GM19025 (cell line): Measurements from ENCODE around the gene BLZF1.
"Not testable (repeated sequence)": the region's sequence is repeated elsewhere in the genome, so short reads cannot be mapped to it uniquely, and the experiment has no call there.

Experiments used
- ATAC-seq: cut with Tn5 transposase; IDR thresholded peaks from one replicate; pipeline ENCODE4 v1.9.1; 2021; ENCODE audit warnings: mild to moderate bottlenecking, low read depth, moderate library complexity; ENCODE audit not compliant: unreplicated experiment

The BLZF1 gene

DNA sequence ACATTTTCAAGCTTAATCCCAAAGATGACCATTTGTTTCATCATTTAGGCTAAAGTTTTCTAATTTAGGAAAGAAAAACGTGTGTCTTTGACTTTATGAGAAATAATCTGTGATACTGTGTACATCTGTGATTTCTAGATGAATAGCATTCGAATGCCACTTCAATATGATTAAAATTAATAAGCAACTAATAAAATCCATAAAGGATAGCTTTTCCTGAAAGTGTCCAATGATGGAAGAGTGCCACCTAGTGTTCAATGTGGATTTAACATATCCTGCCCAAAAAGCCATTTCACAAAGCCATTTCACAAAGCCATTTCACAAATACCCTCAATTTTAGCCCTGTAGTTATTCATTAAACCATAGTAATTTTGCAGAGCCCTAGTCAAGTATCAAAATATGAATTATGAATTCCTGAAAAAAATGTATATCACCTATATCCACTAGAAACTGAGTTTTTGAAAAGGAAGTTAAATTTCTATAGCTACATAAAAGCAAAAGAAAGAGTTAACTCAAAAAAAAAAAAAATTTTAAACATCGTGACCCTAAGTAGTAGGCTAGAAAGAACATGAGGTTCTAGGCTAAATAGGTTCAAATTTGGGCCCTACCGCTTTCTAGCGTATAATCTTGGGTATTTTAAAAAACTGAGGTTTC lies 19.5 kb upstream of the BLZF1 start:
- no peak for ATAC-seq

DNA sequence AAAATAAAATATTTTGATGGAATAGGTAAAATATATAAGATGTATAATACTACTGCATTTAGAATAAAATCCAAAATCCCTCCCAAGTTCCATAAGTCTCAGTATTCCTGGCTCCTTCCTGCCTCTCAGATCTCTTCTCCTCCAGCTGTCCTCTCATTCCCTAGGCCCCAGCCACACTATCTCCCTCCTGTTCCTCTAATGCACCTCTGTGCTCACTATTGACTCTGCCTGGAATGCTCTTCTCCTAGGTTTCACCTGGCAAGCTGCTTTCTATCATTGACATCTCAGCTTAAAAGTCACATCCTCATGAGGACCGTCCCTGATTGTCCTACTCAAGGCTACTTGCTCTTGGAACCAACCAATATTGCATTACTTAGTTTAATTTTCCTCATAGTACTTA lies 7.6 kb upstream of the BLZF1 start:
- ATAC-seq: no peak

GRCh38 chr1:169361281-169361680 lies 6.7 kb upstream of the BLZF1 start:
- ATAC-seq: no peak

DNA sequence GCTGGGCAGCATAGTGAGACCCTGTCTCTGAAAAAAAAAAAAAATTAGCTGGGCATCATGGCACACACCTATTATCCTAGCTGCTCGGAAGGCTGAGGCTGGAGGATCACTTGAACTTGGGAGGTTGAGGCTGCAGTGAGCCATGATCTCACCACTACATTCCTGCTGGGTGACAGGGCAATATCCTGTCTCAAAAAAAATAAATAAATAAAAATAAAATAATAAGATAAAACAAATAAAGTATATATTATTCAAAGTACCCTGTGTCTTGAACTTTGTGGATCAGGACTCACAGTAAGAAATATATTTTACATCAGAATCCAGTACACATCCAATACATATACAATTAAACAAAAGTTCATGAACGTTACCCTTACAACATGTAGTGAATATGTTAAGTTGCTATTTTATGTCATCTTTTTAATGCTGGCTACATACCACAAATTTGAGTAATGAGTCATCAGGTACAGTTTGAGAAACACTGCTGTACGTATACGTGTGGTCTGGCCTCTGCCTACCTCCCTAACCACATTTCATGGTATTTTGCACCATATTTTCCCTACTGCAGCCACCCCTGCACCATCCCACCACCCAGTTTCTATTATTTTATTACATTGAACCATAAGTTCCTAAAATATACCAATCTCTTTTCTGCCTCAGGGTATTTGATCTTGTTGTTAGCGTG lies 4.8 kb upstream of the BLZF1 start:
- ATAC-seq: no peak

DNA sequence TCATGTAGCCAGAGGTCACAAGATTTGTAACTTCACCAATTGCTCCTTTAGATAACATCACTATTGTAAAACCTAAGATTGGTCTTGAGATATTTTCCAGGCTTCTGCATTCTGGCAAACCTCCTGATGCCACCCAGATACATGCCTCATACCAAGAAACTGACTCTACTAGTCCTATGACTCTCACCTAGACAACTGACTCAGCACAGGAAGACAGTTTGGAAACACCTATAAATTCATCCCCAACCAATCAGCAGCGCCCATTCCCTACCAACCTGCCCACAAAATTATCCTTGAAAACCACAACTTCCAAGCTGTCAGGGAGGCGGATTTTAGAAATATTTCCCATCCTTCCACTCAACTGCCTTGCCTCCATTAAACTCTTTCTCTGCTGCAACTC lies 3.0 kb upstream of the BLZF1 start:
- no peak for ATAC-seq

GRCh38 chr1:169367096-169367685 lies 804 bp upstream of the BLZF1 start:
- ATAC-seq: no peak

- ATAC-seq: no peak
Measured at GRCh38 chr1:169368406-169368769, 393 bp downstream of the BLZF1 start.

GRCh38 chr1:169371404-169371803 lies 3.4 kb downstream of the BLZF1 start:
- no peak for ATAC-seq

- ATAC-seq: no peak
Measured at GRCh38 chr1:169381162-169381561, 13.2 kb downstream of the BLZF1 start.

DNA sequence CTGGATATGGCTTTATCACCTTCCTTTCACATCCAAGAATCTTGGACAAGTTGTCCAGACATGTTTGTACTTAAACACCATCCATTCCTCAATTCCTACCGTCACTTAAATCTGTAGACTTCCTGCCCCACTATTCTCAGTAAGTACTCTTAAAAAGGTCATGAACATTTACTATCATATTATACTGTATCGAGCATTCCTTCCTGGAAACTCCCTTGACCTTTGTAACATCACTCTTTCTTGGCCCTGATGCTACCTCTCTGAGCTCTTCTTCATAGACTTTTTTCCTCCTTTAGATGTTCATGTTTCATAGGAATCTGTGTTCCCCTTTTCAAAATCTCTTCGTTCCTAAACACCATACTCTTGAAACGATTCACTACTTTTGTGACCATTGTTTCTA lies 15.5 kb downstream of the BLZF1 start:
- no peak for ATAC-seq

GRCh38 chr1:169387399-169387798 lies 19.4 kb downstream of the BLZF1 start:
- ATAC-seq: no peak

DNA sequence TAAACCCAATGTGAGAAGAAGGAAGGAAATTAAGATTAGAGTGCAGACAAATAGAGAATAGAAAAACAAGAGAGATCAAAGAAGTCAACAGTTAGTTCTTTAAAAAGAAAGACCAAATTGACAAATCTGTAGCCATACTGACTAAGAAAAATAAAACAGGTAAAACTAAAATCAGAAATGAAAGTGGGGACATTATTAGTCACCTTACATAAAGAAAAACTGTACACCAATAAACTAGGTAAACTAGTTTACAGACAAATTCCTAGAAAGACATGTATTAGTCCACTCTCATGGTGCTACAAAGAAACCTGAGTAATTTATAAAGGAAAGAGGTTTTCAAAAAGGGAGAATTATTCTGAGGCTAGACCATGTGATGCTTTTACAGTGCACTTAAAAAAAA lies 22.3 kb downstream of the BLZF1 start:
- ATAC-seq: peak; percentile 71

DNA sequence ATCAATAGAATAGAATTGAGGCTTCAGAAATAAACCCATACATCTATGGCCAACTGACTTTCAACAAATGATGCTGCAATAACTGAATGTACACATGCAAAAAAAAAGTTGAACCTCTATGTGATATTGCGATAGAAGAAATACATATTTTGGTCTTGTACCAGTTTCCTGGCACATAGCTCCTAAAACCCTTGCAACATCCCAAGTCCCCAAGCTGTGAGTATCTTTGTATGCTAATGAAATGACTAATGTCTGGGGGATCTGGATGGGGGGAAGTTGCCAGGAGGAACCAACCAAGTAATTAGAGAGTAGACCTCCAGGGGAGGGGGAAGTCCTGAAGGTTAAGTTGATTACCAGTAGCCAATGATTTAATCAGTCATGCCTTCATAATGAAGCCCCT lies 24.4 kb downstream of the BLZF1 start:
- no peak for ATAC-seq

- no peak for ATAC-seq
Measured at GRCh38 chr1:169395955-169396354, 28.0 kb downstream of the BLZF1 start.

DNA sequence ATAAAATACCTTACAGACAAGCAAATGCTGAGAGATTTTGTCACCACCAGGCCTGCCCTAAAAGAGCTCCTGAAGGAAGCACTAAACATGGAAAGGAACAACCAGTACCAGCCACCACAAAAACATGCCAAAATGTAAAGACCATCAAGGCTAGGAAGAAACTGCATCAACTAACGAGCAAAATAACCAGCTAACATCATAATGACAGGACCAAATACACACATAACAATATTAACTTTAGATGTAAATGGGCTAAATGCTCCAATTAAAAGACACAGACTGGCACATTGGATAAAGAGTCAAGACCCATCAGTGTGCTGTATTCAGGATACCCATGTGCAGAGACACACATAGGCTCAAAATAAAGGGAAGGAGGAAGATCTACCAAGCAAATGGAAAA lies 34.6 kb downstream of the BLZF1 start:
- ATAC-seq: not testable (repeated sequence)

- not testable (repeated sequence) for ATAC-seq
Measured at GRCh38 chr1:169408340-169408739, 40.3 kb downstream of the BLZF1 start.

DNA sequence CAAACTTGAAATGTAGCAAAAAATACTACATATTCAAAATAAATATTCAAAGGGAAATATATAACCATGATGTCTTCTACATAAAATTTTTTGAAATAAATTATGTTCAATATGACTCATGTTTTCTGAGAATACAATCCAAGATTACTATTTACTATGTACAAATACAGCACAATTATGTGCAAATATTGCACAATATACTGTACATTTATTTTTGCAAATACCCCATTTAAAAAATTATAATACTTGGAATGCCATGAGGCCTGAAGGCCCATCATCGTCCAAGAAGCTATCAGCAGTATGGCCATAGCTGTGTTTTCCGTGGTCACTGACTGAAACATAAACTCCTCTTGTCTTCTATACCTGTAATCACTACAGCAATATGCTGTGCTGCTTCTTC lies 47.0 kb downstream of the BLZF1 start:
- no peak for ATAC-seq

DNA sequence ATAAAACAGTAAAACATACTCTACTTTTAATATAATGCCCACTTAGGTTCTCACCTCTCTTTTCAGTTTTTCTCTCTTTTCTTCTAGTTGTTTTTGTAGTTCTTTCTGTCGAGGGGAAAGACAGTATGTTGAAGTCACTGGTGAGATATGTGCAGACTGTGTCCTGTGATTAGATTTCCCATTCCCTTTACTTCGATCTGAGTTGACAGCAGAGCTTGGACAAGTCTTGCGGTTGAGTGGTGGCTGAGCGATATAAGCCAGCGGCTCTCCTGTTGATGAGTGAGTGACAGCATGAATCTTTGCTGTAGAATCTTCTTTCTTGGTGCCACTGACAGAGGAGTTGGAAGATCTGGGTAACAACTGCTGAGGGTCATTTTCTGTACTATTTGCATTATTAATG lies 53.3 kb downstream of the BLZF1 start:
- ATAC-seq: no peak

DNA sequence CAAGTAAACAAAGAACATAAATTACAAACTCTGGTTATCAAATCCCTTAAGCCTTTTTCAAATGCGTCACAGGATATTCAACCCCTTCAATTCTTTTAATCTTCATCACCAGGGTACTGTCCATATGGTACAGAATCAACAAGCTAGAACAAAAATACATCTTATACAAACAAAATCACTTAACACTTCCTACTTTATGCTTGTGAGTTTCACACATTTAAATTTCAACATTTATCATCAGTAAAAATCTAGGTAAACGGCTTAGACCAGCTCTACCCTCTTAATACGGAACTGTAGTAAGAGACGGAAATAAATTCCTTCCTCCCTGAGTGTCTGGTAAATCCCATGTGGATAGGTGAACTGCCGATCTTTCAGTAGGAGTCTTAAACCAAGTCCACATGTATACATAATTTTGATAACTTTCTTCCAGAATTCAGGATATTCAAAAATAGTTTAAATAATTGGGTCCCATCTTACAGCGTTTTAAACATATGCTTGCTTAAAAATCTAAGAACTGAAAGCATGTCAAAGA lies 58.2 kb downstream of the BLZF1 start:
- ATAC-seq: no peak

- ATAC-seq: peak; percentile 97
Measured at GRCh38 chr1:169427081-169427641, 59.2 kb downstream of the BLZF1 start, which contains the start of gene CCDC181. TSS of gene CCDC181 (minus strand) at chr1:169427474. CDS start at chr1:169424927, 2,547 bp downstream.
